ENCODE measurements around the gene NUMB. TPM values are rescaled to one million over a fixed set of nuclear protein-coding genes. Genes with fewer than 3 reads are reported as not detected.

NUMB gene
- total RNA-seq, 1 donor = 52.3 TPM

DNA sequence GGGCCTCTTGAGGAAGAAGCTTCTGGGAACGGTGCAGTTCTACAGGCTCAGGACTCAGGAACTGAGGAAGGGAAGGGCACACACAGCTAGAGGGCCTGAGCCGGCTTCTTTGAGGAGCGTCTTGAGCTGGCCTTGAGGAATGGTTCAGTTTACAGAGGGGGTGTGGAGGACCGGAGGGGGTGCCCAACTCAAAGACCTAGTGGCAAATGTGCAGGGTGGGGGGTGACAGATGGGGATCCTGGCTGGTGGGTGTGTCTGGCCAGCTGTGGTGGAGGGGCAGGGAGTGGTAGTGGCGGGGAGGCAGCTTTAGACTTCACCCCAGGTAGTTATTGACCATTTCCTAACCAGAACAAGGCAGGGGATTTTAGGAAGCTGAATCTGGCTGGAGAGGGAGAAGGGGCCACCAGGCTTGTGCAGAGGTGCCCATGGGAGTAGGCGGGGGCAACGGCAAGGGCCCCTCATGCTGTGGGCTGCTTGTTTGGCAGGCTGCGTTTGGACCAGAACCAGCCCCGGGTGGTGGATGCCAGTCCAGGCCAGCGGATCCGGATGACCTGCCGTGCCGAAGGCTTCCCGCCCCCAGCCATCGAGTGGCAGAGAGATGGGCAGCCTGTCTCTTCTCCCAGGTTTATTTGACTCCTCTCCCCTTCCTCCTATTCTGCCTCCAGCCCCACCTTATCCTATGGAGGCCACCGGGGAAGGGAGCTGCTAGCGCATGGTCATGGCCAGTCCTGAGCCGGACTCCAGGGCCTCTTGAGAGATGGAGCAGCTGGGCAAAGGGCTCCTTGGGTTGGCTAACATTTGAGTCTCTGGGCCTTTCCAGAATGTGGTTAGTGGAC lies 193.2 kb downstream of the NUMB start:
- DNase-seq (ENCODE audit: low read depth) = no peak
- no peak overlapping the region for H3K4me3 ChIP-seq (ENCODE audit: low read depth, low read length)
- TF ChIP-seq, protein P1, sequence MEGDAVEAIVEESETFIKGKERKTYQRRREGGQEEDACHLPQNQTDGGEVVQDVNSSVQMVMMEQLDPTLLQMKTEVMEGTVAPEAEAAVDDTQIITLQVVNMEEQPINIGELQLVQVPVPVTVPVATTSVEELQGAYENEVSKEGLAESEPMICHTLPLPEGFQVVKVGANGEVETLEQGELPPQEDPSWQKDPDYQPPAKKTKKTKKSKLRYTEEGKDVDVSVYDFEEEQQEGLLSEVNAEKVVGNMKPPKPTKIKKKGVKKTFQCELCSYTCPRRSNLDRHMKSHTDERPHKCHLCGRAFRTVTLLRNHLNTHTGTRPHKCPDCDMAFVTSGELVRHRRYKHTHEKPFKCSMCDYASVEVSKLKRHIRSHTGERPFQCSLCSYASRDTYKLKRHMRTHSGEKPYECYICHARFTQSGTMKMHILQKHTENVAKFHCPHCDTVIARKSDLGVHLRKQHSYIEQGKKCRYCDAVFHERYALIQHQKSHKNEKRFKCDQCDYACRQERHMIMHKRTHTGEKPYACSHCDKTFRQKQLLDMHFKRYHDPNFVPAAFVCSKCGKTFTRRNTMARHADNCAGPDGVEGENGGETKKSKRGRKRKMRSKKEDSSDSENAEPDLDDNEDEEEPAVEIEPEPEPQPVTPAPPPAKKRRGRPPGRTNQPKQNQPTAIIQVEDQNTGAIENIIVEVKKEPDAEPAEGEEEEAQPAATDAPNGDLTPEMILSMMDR (IDR thresholded peaks at IDR 0.05; ENCODE audit: insufficient read depth, low read length) = no peak

DNA sequence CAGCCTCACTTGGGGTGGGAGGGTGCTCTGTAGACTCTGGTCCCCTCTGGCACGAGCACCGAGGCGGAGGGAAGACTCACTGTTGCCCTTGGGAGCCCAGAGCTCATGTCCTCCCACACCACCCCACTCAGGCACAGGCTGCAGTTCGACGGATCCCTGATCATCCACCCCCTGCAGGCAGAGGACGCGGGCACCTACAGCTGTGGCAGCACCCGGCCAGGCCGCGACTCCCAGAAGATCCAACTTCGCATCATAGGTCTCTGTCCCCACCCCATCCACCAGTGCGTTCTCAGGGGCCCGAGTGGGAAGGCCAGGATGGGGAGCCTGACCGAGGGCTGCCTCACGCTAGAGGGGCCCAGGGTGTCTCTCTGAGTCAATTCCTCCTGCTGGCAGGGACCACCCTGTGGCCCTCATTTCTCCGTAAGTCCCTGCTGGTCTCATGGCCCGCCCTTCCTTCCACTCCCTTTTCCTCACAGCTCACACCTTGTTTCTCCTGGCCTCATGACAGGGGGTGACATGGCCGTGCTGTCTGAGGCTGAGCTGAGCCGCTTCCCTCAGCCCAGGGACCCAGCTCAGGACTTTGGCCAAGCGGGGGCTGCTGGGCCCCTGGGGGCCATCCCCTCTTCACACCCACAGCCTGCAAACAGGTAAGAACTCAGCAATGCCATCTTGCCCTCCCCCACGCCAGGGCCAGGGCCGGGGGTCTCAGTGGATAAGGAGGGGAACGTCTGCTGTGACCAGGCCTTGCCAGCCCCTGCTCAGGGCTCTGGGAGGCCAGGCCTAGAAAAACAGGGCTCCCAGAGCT lies 194.1 kb downstream of the NUMB start:
- TF ChIP-seq, protein P1 (IDR thresholded peaks at IDR 0.05; ENCODE audit: insufficient read depth, low read length) = no peak
- no peak for DNase-seq (ENCODE audit: low read depth)
- H3K4me3 ChIP-seq (ENCODE audit: low read depth, low read length) = no peak overlapping the region

DNA sequence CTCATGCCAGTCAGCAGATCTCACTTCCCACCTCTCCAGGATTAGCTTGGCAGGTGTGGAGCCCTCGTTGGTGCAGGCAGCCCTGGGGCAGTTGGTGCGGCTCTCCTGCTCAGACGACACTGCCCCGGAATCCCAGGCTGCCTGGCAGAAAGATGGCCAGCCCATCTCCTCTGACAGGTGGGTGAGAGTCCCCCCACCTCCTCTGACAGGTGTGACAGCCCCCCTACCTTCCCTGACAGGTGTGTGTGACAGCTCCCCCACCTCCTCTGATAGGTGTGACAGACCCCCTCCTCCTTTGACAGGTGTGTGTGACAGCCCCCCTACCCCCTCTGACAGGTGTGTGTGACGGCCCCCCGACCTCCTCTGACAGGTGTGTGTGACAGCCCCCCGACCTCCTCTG lies 194.7 kb downstream of the NUMB start:
- no peak for DNase-seq (ENCODE audit: low read depth)
- no peak overlapping the region for H3K4me3 ChIP-seq (ENCODE audit: low read depth, low read length)
- TF ChIP-seq, protein P1 (IDR thresholded peaks at IDR 0.05; ENCODE audit: insufficient read depth, low read length) = no peak

DNA sequence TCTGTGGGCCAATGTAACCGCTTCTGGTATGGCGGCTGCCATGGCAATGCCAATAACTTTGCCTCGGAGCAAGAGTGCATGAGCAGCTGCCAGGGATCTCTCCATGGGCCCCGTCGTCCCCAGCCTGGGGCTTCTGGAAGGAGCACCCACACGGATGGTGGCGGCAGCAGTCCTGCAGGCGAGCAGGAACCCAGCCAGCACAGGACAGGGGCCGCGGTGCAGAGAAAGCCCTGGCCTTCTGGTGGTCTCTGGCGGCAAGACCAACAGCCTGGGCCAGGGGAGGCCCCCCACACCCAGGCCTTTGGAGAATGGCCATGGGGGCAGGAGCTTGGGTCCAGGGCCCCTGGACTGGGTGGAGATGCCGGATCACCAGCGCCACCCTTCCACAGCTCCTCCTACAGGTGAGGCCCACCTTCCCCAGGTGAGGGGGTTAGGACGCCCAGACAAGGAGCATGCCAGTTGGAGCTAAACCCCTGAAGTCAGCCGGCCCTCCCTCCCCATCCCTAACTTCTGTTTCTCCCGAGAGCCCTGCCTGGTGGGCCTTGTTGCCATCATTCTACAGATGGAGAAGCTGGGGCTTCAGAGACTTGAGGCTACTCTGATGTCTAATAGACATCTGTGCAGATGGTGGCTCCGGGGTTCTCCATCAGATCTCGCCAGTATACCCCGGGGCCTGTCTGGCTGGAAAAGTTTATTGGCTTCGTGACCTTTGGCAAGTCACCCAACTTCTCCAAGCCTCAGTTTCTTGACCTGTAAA lies 195.7 kb downstream of the NUMB start:
- no peak for DNase-seq (ENCODE audit: low read depth)
- H3K4me3 ChIP-seq (ENCODE audit: low read depth, low read length) = no peak overlapping the region
- TF ChIP-seq, protein P1 (IDR thresholded peaks at IDR 0.05; ENCODE audit: insufficient read depth, low read length) = no peak

DNA sequence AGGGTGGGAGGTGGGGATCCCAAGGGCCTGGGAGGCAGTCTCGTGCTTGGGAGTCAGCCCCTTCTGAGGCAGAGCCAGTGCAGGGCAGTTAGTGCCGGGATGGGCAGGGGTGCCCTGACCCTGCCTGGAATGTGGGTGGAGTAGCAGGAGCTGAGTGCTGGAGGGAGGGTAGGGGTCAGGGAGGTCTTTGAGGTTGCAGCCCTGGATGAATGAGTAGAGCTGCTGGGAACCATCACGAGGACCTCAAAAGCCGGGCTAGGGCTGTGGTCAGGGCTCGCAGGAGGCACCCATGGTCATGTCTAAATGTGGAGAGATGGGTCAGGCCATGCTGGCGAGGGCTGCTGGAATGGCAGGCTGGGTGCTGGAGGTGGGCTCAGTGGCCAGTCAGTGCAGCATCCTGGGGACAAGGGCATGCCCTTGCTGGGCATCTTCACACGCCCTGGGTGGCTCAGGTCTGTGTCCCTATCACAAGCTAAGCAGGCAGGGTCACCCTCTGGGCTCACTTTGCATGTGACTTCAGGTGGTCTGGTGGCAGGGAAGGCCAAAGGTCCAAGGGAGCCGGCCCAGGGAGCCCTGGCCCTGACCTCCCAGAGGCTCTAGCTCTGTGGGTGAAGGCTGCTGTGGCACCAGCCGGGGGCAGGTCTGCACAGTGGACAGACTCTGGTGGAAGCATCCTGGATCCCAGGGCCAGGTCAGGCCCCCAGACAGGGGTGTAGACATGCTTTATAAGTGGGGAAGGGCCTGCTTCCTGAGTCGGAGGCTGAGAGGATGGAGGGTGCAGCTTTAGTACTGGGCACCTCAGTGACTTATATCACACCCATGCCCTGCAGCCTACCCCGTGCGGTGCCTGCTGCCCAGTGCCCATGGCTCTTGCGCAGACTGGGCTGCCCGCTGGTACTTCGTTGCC lies 196.6 kb downstream of the NUMB start:
- no peak overlapping the region for H3K4me3 ChIP-seq (ENCODE audit: low read depth, low read length)
- TF ChIP-seq, protein P1 (IDR thresholded peaks at IDR 0.05; ENCODE audit: insufficient read depth, low read length) = no peak
- DNase-seq (ENCODE audit: low read depth) = no peak

DNA sequence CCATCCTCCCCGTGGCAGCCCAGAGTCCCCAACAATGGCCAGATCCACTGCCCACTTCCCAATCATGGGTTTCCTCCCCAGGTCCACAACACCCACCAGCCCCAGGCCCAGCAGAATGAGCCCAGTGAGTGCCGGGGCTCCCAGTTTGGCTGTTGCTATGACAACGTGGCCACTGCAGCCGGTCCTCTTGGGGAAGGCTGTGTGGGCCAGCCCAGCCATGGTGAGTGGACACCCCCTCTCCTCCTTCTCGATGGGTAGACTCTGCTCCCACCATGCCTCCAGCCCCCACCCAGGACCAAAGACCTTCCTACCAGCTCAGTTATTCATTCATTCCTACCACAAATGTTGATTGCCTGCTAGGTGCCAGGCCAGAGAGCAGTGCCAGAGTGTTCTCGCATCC lies 197.3 kb downstream of the NUMB start:
- H3K4me3 ChIP-seq (ENCODE audit: low read depth, low read length) = no peak overlapping the region
- TF ChIP-seq, protein P1 (IDR thresholded peaks at IDR 0.05; ENCODE audit: insufficient read depth, low read length) = no peak
- DNase-seq (ENCODE audit: low read depth) = no peak

Measured in fibroblast of the aortic adventitia (primary cell).